CD4-positive, alpha-beta T cell treated with Interleukin-4 for 4 hours (primary cell): ENCODE data around the gene CTIF.
A peak's percentile ranks its signal among the peaks of the same experiment; 100 is the strongest.
"Not testable (repeated sequence)": the region's sequence is repeated elsewhere in the genome, so short reads cannot be mapped to it uniquely, and the experiment has no call there.

Source experiments
- DNase-seq: peaks from one replicate; pipeline ENCODE4 v3.0.0-alpha.2; 2020

CTIF gene

GRCh38 chr18:48861181-48861708, 322.4 kb downstream of the CTIF start:
- DNase-seq: no peak

- no peak for DNase-seq
These were observed 323.3 kb downstream of the CTIF start for GRCh38 chr18:48862132-48862531.

DNA sequence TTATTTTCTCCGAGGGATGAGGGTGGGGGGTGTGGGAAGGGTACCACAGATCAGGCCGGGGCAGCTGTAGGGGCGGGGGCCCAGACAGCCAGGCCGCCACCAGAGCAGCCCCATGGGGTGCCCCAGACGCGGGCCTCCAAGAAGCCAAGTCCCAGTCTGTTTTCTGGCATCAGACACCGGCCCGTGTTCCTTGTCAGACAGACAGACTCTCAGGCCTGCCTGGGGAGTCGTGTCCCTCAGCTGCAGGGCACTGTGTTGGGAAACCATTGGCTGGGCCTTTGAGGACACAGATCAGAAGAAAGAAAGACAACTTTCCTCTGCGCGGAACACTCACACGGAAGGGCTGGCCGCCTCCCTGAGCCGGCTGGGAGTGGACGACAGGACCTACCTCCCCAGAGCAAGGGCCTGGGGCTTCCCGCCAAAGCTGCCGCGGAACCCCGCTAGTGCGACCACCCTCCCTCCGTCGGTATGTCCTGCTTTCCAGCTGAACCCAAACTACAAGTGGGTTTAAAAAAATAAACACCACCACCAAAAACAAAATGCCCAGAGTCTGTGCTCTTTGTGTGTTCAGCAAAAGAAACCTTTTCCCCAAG, 323.9 kb downstream of the CTIF start:
- DNase-seq: no peak

- no peak for DNase-seq
These were observed 324.7 kb downstream of the CTIF start for GRCh38 chr18:48863432-48864065.

DNA sequence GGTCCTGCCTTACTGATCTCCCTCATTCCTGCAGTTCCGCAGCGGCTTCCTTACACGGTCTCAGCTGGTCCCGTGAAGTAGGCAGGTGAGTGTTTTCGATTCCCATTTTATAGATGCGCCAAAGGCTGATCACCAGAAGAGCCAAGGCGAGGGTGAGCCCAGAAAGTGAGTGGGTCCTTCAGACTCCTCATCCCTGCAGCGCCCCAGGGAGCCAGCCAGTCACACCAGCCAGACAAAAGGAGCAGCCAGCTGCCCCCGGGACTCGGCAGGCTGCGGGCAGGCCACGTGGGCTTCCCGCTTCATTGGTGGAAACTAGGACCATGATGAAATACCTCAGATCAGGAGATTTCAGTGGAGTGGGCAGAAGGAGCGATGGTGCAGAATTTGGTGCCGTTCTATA, 326.0 kb downstream of the CTIF start:
- no peak for DNase-seq

GRCh38 chr18:48866028-48866733, 327.4 kb downstream of the CTIF start:
- no peak for DNase-seq

- no peak for DNase-seq
These were observed 328.0 kb downstream of the CTIF start for GRCh38 chr18:48866856-48867255.

DNA sequence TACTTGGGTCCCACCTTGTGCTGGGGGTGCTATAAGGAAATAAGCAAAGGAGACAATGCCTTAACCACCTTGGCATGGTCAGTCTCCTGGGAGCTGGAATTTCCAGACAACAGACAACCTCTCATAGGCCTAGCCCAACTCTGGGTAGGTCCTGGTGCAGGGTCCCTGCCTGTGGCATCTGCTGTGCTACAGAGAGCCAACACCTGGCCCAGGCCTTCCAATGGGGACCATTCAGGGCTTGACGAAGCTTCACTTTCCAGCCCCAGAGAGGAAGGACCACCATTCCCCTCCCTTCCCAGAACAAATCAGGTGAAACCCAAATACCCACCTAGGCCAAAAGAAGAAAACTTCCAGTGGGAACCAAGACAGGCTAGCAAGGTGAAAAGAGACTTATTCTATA, 329.1 kb downstream of the CTIF start:
- no peak for DNase-seq

- peak; percentile 81 for DNase-seq
These were observed 329.9 kb downstream of the CTIF start for GRCh38 chr18:48868468-48869466.

DNA sequence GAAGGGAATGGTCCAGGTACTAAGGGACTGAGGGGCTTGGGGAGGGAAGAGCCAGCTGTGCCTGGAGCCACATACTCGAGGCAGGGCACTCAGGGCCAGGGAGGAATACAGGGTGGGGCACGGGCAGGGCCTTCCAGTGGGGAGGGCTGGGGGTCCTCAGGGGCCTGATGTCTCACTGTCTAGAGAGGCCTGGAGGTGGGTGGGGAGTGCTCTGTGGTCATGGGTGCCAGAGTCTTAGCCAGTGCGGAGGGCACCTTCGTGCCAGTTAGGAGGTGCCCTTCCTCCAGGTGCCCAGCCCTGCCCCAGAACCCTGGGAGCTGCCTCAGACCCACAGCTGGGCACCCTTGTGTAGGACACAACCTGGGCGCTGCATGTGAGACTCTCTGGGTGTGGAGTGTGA, 330.8 kb downstream of the CTIF start:
- DNase-seq: no peak

DNA sequence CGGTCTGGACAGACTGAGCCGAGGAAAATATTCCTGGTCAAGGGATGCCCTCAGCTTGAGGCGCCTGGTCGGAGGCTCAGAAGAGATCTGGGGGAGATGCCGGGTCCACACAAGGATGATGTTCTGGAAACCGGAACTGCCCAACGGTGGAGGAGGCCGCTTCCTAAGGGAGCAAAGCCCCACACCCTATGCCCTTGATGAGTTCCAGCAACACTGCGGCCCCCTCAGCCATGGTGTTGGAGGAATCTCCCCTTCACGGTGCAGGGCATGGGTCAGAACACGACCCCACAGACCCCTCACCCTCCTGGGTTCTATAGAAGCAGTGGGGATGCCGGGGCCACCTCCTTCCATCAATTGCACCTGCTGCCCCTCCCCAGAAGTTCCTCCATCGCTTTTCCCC, 332.1 kb downstream of the CTIF start:
- DNase-seq: not testable (repeated sequence)

DNA sequence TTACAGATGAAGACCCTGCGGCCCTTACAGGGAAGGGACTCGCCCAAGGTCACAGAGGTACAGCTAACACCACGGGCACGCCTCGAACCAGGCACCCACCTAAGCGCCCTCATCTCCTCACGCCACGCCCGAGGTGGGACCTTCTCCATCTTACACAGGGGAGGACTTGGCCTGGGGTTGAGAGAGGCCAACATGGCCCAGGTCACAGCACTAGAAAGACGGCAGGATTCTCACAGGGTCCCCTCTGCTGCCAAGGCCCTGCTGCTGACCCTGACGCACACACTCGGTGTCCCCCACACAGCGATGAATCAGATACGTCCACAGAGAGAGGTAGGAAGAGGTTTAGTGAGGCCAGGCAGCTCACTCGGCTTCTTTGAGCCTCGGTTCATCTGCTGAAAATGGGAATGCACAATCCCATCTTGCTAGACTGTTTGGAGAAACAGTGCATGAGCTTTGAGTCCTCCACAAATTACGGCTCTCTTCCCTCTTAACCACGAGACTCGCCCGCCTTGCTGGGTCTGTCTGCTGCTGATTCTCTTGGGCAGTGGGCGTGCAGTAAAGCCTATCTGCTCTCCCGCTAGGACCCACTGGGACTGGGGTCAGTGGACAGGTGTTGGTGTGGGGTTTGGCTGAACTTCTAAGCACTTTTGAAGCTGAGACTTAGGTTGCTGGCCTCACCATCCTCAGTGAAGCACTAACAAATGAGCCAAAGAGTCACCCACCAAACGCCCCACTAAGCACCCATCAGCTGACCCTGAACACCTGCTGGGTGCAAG, 332.7 kb downstream of the CTIF start:
- DNase-seq: no peak

- DNase-seq: no peak
These were observed 333.7 kb downstream of the CTIF start for GRCh38 chr18:48872234-48873145.

GRCh38 chr18:48874233-48874632, 335.4 kb downstream of the CTIF start:
- no peak for DNase-seq

- DNase-seq: no peak
These were observed 335.9 kb downstream of the CTIF start for GRCh38 chr18:48874701-48875162.

GRCh38 chr18:48875314-48875941, 336.6 kb downstream of the CTIF start:
- DNase-seq: no peak

- no peak for DNase-seq
These were observed 337.2 kb downstream of the CTIF start for GRCh38 chr18:48875942-48876511.

GRCh38 chr18:48876590-48876989, 337.8 kb downstream of the CTIF start:
- no peak for DNase-seq

- no peak for DNase-seq
These were observed 339.1 kb downstream of the CTIF start for GRCh38 chr18:48877941-48878340.

- DNase-seq: no peak
These were observed 339.6 kb downstream of the CTIF start for GRCh38 chr18:48878471-48878870.
